AG08396 (cell line): ENCODE data around the gene HSPA1L.
A peak's percentile ranks its signal among the peaks of the same experiment; 100 is the strongest.
"Not testable (repeated sequence)": the region's sequence is repeated elsewhere in the genome, so short reads cannot be mapped to it uniquely, and the experiment has no call there.

Experiments used
- DNase-seq: peaks from one replicate; pipeline ENCODE4 v3.0.0; 2012; ENCODE audit warnings: low spot score, mixed read lengths

Gene HSPA1L

DNA sequence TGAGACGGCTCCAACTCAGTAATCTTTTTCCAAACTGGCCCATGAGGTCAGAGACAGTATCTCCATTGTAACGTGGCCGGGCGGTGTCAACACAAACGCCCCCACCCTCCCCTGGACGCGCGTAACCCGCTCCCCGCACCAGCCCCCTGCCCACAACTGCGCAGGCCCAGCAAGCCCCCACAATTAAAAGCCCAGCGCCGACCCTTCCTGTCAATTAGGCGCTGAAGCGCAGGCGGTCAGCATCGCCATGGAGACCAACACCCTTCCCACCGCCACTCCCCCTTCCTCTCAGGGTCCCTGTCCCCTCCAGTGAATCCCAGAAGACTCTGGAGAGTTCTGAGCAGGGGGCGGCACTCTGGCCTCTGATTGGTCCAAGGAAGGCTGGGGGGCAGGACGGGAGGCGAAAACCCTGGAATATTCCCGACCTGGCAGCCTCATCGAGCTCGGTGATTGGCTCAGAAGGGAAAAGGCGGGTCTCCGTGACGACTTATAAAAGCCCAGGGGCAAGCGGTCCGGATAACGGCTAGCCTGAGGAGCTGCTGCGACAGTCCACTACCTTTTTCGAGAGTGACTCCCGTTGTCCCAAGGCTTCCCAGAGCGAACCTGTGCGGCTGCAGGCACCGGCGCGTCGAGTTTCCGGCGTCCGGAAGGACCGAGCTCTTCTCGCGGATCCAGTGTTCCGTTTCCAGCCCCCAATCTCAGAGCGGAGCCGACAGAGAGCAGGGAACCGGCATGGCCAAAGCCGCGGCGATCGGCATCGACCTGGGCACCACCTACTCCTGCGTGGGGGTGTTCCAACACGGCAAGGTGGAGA lies at the start of gene HSPA1L, which contains the start of gene HSPA1A:
Gene HSPA1L (minus strand): TSS at position 259 of the 814 bp plus-strand sequence. CDS start 3,311 bp downstream, outside the sequence.
Gene HSPA1A (plus strand): TSS at position 519 of the 814 bp plus-strand sequence. CDS start 214 bp downstream, at position 733.
- DNase-seq: peak; percentile 94

GRCh38 chr6:31864818-31865204 lies 49.7 kb upstream of the HSPA1L start:
- no peak for DNase-seq

GRCh38 chr6:31864123-31864562 lies 49.1 kb upstream of the HSPA1L start:
- not testable (repeated sequence) for DNase-seq

- peak; percentile 100 for DNase-seq
Measured at GRCh38 chr6:31862344-31863235, 47.5 kb upstream of the HSPA1L start, which contains the start of gene NEU1. Gene NEU1, minus strand, starts transcription at chr6:31862821. Its CDS starts 45 bp downstream, at chr6:31862776.

GRCh38 chr6:31861919-31862343 lies 46.8 kb upstream of the HSPA1L start:
- no peak for DNase-seq

GRCh38 chr6:31861150-31861549 lies 46.1 kb upstream of the HSPA1L start:
- DNase-seq: no peak

DNA sequence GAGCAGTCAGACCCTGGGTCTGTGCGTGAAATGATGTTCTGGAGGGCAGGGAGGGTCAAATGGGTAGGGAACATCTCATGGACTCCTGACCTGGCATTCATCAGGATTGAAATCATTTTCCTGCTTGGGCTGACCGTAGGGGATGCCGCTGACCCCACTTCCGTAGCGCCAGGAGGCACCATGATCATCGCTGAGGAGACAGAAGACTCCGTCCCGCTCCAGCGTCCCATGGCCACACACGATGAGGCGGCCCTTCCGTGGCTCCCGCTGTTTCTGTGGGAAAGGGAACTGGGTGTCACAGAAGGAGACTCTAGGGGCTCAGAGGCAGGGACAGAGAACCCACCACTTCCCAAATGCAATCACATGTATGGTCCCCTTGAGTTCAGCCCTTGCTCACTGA lies 45.3 kb upstream of the HSPA1L start:
- no peak for DNase-seq

DNA sequence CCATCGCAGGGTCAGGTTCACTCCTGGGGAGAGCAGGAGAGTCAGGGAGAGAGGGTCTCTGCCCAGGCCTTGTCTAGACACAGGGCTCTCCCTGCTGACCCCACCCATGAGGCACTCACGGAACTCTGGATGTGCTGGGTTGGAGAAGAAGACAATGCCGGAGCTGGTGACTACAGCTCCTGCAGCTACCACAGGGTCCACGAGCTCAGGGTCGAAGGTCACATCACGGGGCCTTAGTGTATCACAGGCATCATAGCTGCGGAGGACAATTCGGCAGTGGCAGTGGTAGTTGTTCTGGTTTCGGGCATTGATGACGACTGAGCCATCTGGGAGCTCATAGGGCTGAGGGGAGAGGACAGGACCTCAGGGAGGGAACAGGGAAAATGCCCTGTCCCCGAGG lies 44.8 kb upstream of the HSPA1L start:
- no peak for DNase-seq

DNA sequence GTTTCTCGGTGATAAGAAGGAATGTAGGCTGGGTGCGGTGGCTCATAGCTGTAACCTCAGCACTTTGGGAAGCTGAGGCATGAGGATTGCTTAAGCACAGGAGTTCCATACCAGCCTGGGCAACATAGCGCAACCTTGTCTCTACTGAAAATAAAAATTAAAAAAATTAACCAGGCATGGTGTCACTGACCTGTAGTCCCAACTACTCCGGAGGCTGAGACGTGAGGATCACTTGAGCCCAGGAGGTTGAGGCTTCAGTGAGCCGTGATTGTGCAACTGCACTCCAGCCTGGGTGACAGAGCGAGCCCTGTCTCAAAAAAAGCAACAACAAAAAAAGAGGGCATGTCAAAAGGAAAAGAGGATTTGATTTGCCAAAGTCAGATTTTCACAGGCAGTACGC lies 43.6 kb upstream of the HSPA1L start:
- no peak for DNase-seq

DNA sequence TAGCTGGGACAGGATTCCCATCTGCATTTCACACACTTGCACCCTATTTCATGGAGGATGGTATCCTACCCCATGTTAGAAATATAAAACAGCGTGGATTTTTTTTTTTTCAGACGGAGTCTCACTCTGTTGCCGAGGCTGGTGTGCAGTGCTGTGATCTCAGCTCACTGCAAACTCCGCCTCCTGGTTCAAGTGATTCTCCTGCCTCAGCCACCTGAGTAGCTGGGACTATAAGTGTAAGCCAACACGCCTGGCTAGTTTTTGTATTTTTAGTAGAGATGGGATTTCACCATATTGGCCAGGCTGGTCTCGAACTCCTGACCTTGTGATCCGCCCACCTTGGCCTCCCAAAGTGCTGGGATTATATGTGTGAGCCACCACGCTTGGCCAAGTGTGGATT lies 42.7 kb upstream of the HSPA1L start:
- not testable (repeated sequence) for DNase-seq

GRCh38 chr6:31851980-31852718 lies 37.1 kb upstream of the HSPA1L start:
- DNase-seq: not testable (repeated sequence)

GRCh38 chr6:31851485-31851832 lies 36.4 kb upstream of the HSPA1L start:
- DNase-seq: no peak

DNA sequence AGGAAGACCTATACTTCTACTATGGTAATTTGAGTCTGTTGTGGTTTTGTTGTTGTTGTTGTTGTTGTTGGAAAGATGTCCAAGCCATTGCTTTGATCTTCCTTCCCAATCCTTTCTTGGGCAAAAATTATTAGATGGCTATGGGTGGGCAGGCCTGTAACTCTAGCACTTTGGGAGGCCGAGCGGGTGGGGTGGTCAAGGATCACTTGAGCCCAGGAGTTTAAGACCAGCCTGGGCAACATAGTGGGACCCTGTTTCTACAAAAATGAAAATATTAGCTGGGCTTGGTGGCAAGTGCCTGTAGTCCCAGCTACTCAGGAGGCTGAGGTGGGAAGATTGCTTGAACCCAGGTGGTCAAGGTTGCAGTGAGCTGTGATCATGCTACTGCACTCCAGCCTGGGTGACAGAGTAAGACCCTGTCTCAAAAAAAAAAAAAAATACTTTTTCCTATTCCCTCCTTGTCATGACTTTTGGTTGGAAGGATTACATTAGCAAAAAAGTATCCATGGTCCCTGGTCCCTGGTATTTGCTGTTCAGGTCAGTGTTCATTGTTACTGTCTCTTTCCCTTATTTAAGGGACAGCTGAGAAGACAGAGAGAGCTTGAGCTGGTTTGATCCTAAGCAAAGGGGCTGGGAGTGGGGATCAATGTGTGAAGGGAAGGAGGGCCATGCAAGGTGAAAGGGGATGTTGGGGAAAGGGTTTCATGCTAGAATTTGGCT lies 35.8 kb upstream of the HSPA1L start:
- no peak for DNase-seq

- no peak for DNase-seq
Measured at GRCh38 chr6:31847276-31847978, 32.3 kb upstream of the HSPA1L start.

DNA sequence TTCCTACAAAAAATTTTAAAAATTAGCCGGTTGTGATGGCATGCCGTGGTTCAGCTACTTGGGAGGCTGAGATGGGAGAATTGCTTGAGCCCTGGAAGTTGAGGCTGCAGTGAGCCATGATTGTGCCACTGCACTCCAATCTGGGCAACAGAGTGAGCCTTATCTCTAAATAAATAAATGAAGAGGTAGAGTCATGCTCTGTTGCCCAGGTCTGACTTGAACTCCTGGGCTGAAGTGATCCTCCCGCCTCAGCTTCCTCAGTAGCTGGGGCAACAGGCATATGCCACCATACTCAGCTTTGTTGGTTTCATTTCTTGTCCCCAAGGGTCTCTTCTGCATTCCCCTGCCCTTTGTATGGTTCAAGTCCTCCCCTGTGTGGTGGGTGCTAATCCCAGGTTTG lies 29.4 kb upstream of the HSPA1L start:
- DNase-seq: no peak

- DNase-seq: no peak
Measured at GRCh38 chr6:31842053-31842452, 27.0 kb upstream of the HSPA1L start.

DNA sequence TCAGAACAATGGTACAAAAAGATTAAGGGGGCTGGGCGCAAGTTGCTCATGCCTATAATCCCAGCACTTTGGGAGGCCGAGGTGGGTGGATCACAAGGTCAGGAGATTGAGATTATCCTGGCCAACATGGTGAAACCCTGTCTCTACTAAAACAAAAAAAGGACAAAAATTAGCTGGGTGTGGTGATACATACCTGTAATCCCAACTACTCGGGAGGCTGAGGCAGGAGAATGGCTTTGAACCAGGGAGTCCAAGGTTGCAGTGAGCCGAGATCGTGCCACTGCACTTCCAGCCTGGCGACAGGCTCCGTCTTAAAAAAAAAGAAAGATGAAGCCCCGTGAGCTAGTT lies 24.7 kb upstream of the HSPA1L start:
- not testable (repeated sequence) for DNase-seq

DNA sequence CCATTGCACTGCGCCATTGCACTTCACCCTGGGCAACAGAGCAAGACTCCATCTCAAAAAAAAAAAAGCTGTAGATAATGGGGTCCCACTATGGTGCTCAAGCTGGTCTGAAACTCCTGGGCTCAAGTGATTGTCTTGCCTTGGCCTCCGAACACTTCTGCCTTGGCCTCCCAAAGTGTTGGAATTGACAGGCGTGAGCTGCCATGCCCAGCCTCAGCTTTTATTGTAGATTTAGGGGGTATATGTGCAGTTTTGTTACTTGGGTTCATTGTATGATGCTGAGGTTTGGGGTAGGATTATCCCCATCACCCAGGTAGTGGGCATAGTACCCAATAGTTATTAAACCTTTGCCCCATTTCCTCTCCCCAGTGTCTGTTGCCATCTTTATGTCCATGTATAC lies 23.9 kb upstream of the HSPA1L start:
- DNase-seq: no peak

DNA sequence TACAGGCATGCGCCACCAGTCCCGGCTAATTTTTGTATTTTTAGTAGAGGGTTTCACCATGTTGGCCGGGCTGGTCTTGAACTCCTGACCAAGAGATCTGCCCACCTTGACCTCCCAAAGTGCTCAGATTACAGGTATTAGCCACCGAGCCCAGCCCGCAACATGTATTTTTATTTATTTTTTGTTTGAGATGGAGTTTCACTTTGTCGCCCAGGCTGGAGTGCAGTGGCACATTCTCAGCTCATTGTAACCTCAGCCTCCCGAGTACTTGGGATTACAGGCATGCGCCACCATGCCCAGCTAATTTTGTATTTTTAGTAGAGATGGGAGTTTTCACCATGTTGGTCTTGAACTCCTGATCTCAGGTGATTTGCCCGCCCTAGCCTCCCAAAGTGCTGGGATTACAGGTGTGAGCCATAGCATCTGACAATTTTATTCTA lies 23.1 kb upstream of the HSPA1L start:
- DNase-seq: not testable (repeated sequence)

GRCh38 chr6:31837369-31838113 lies 22.5 kb upstream of the HSPA1L start:
- DNase-seq: no peak
